SK-N-SH treated with all-trans-retinoic acid at 6 μM for 48 hours (cell line): ENCODE measurements around the gene TTC28.
"Not testable (repeated sequence)": the region's sequence is repeated elsewhere in the genome, so short reads cannot be mapped to it uniquely, and the experiment has no call there.

ENCODE experiments used
- ARNTL ChIP-seq: fragments of 450-650 bp; formaldehyde crosslinking; IDR thresholded peaks from 2 replicates; pipeline ENCODE4 v1.5.0; 2020; ENCODE audit warnings: low read depth, mild to moderate bottlenecking, moderate library complexity, borderline replicate concordance
- ISL1 ChIP-seq: fragments of 250-450 bp; sonication (Bioruptor Pico); IDR thresholded peaks from 2 replicates; pipeline ENCODE4 v2.1.2; 2022; ENCODE audit warnings: mild to moderate bottlenecking, moderate library complexity
- TOX ChIP-seq: fragments of 250-450 bp; sonication (Bioruptor Pico); IDR thresholded peaks from 2 replicates; pipeline ENCODE4 v1.8.0; 2021; ENCODE audit warnings: mild to moderate bottlenecking, moderate library complexity, borderline replicate concordance
- ZC3H10 ChIP-seq: fragments of 250-450 bp; sonication (Bioruptor Pico); IDR thresholded peaks from 2 replicates; pipeline ENCODE4 v1.5.1; 2021; ENCODE audit warnings: mild to moderate bottlenecking, moderate library complexity
- ZFP3 ChIP-seq: fragments of 250-450 bp; sonication (Bioruptor Pico); IDR thresholded peaks from 2 replicates; pipeline ENCODE4 v1.5.0; 2020; ENCODE audit warnings: mild to moderate bottlenecking, moderate library complexity
- ZFP30 ChIP-seq: fragments of 450-650 bp; formaldehyde crosslinking; IDR thresholded peaks from 2 replicates; pipeline ENCODE4 v1.5.0; 2022; ENCODE audit warnings: mild to moderate bottlenecking, moderate library complexity
- ZNF565 ChIP-seq: fragments of 450-650 bp; formaldehyde crosslinking; conservative IDR thresholded peaks from 2 replicates; pipeline ENCODE4 v1.5.0; 2020; ENCODE audit warnings: low read depth, mild to moderate bottlenecking, moderate library complexity
- TF ChIP-seq, protein P1 (sequence below): fragments of 250-450 bp; sonication (Bioruptor Pico); IDR thresholded peaks from 2 replicates; pipeline ENCODE4 v1.8.0; 2020; ENCODE audit warnings: mild to moderate bottlenecking, moderate library complexity, borderline replicate concordance
- TF ChIP-seq, protein P2 (sequence below): fragments of 250-450 bp; sonication (Bioruptor Pico); IDR thresholded peaks from 2 replicates; pipeline ENCODE4 v1.5.1; 2020; ENCODE audit warnings: low read depth, mild to moderate bottlenecking, moderate library complexity

DNA sequence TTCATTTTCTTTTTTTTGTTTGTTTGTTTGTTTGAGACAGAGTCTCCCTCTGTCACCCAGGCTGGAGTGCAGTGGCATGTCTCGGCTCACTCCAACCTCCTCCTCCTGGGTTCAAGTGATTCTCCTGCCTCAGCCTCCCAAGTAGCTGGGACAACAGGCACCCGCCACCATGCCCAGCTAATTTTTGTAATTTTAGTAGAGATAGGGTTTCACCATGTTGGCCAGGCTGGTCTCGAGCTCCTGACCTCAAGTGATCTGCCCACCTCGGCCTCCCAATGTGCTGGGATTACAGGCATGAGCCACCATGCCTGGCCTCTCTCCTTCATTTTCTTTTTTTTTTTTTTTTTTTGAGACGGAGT is 118.9 kb downstream of the TTC28 start:
- TF ChIP-seq, protein P1, sequence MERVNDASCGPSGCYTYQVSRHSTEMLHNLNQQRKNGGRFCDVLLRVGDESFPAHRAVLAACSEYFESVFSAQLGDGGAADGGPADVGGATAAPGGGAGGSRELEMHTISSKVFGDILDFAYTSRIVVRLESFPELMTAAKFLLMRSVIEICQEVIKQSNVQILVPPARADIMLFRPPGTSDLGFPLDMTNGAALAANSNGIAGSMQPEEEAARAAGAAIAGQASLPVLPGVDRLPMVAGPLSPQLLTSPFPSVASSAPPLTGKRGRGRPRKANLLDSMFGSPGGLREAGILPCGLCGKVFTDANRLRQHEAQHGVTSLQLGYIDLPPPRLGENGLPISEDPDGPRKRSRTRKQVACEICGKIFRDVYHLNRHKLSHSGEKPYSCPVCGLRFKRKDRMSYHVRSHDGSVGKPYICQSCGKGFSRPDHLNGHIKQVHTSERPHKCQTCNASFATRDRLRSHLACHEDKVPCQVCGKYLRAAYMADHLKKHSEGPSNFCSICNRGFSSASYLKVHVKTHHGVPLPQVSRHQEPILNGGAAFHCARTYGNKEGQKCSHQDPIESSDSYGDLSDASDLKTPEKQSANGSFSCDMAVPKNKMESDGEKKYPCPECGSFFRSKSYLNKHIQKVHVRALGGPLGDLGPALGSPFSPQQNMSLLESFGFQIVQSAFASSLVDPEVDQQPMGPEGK (CRISPR knock-in tag): not testable (repeated sequence)
- not testable (repeated sequence) for TF ChIP-seq ISL1; ZFP30 (CRISPR knock-in tag); ZFP3 (CRISPR knock-in tag); TOX (CRISPR knock-in tag); ZC3H10; ARNTL (CRISPR knock-in tag); ZNF565 (CRISPR knock-in tag)
- TF ChIP-seq, protein P2, sequence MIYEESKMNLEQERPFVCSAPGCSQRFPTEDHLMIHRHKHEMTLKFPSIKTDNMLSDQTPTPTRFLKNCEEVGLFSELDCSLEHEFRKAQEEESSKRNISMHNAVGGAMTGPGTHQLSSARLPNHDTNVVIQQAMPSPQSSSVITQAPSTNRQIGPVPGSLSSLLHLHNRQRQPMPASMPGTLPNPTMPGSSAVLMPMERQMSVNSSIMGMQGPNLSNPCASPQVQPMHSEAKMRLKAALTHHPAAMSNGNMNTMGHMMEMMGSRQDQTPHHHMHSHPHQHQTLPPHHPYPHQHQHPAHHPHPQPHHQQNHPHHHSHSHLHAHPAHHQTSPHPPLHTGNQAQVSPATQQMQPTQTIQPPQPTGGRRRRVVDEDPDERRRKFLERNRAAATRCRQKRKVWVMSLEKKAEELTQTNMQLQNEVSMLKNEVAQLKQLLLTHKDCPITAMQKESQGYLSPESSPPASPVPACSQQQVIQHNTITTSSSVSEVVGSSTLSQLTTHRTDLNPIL (CRISPR knock-in tag): not testable (repeated sequence)
